Islet of Langerhans (tissue), 1 donor: ENCODE data around the gene PPFIA1.

Experiments used
- FAIRE-seq: peaks from one replicate; lab custom pipeline; 2011; peaks lifted over from hg19 to GRCh38; lab: Jason Lieb, UNC

PPFIA1 gene

GRCh38 chr11:70433526-70433925 lies 163.0 kb downstream of the PPFIA1 start:
- no peak for FAIRE-seq
